Endothelial cell of umbilical vein (primary cell): ENCODE measurements around the gene SLITRK4. TPM values are rescaled to one million over a fixed set of nuclear protein-coding genes. Genes with fewer than 3 reads are reported as not detected.

Source experiments
- BruUV-seq: library from RNA; stranded (reverse); fragments of 400-500 nt; replicated peaks from 2 replicates; lab custom pipeline; 2021; lab: Mats Ljungman, UMichigan
- CTCF ChIA-PET: fragments of 300-600, 350-600 bp; sonication (Branson Sonifier 250); formaldehyde crosslinking; loops from one replicate; lab custom pipeline; 2021; ENCODE audit warnings: antibody characterized with exemption, inconsistent platforms; lab: Charles Lee
- POLR2A ChIA-PET: fragments of 300-600, 350-600 bp; sonication (Branson Sonifier 250); formaldehyde crosslinking; loops from one replicate; lab custom pipeline; 2021; ENCODE audit warnings: antibody characterized with exemption, inconsistent platforms; lab: Charles Lee
- DNase-seq: peaks from one replicate; pipeline ENCODE4 v3.0.0-alpha.2; 2011; ENCODE audit warnings: low read depth, low spot score
- FAIRE-seq: peaks from 2 replicates; lab custom pipeline; 2011; peaks lifted over from hg19 to GRCh38; lab: Jason Lieb, UNC
- H2AFZ ChIP-seq: 2 replicates; pipeline ENCODE4 v1.6.0; 2012; ENCODE audit warnings: low read depth, low read length, control low read depth, inconsistent platforms
- H3K27ac ChIP-seq: 2 replicates; pipeline ENCODE4 v1.5.1; 2011; ENCODE audit warnings: low read depth, mild to moderate bottlenecking, control low read depth, low read length, moderate library complexity; ENCODE audit not compliant: insufficient read depth
- H3K27me3 ChIP-seq, 2 experiments: 2 replicates each; pipeline versions ENCODE4 v1.6.0 to v1.6.1; 2011; ENCODE audit warnings: low read length in 2 of 2, mixed read lengths in 1 of 2; ENCODE audit not compliant: control insufficient read depth in 2 of 2, insufficient read depth in 2 of 2
- H3K36me3 ChIP-seq, 2 experiments: 2 replicates in 1 of 2; 3 replicates in 1 of 2; pipeline ENCODE4 v1.5.1; 2011; ENCODE audit warnings: low read length in 2 of 2, mild to moderate bottlenecking in 1 of 2, moderate library complexity in 1 of 2; ENCODE audit not compliant: control insufficient read depth in 2 of 2, insufficient read depth in 2 of 2; ENCODE audit errors: extremely low read depth in 1 of 2
- H3K4me1 ChIP-seq: 3 replicates; pipeline ENCODE4 v1.5.1; 2011; ENCODE audit warnings: mild to moderate bottlenecking, low read length; ENCODE audit not compliant: control insufficient read depth, insufficient read depth; ENCODE audit errors: extremely low read depth
- H3K4me2 ChIP-seq: 2 replicates; pipeline ENCODE4 v1.6.1; 2011; ENCODE audit warnings: low read length, control low read depth, mixed read lengths; ENCODE audit not compliant: insufficient read depth
- H3K4me3 ChIP-seq, 3 experiments: fragments of 200-600 bp in 1 of 3; sonication (generic), shearing (Covaris generic) in 1 of 3; replicated peaks in 1 of 3; 2 replicates each; pipeline ENCODE4 v1.5.1; 2011 to 2016; ENCODE audit warnings: control low read depth in 3 of 3, low read length in 3 of 3, mild to moderate bottlenecking in 2 of 3, inconsistent platforms in 1 of 3, low read depth in 1 of 3, moderate library complexity in 1 of 3; ENCODE audit not compliant: insufficient read depth in 1 of 3
- H3K79me2 ChIP-seq: 2 replicates; pipeline ENCODE4 v1.6.0; 2012; ENCODE audit warnings: low read length, inconsistent platforms; ENCODE audit not compliant: control insufficient read depth, insufficient read depth
- H3K9ac ChIP-seq: replicated peaks from 2 replicates; pipeline ENCODE3; 2011; ENCODE audit warnings: low read length, control low read depth; ENCODE audit not compliant: insufficient read depth; ENCODE audit errors: extremely low read depth
- H3K9me1 ChIP-seq: replicated peaks from 3 replicates; pipeline ENCODE4 v1.6.0; 2011; ENCODE audit warnings: mild to moderate bottlenecking, low read length; ENCODE audit not compliant: control insufficient read depth, insufficient read depth; ENCODE audit errors: extremely low read depth
- H3K9me3 ChIP-seq: replicated peaks from 2 replicates; pipeline ENCODE4 v1.5.1; 2012; ENCODE audit warnings: low read length, inconsistent platforms; ENCODE audit not compliant: control insufficient read depth, insufficient read depth
- H4K20me1 ChIP-seq: replicated peaks from 2 replicates; pipeline ENCODE3; 2011; ENCODE audit warnings: mild to moderate bottlenecking, low read length; ENCODE audit not compliant: control insufficient read depth, insufficient read depth; ENCODE audit errors: extremely low read depth
- JUN ChIP-seq: IDR thresholded peaks from 2 replicates; pipeline ENCODE4 v1.6.1; 2011; ENCODE audit warnings: borderline replicate concordance, low read depth; ENCODE audit not compliant: insufficient read length, insufficient read depth
- MYC ChIP-seq: IDR thresholded peaks from one replicate; pipeline ENCODE4 v1.6.1; 2011; ENCODE audit warnings: mild to moderate bottlenecking, low read depth, low read length
- POLR2AphosphoS5 ChIP-seq: IDR thresholded peaks from 2 replicates; pipeline ENCODE4 v1.6.1; 2012; ENCODE audit warnings: low read depth, mild to moderate bottlenecking, control low read depth, low read length, moderate library complexity; ENCODE audit not compliant: insufficient read depth
- dilution Hi-C: fragments of 300-500 bp; cut with MboI; formaldehyde crosslinking; loops from one replicate; pipeline ENCODE4 v1.15.0; 2019; ENCODE audit warnings: low sequenced_read_pairs; ENCODE audit not compliant: extremely low pct_ligation_motif_present
- intact Hi-C: fragments of 100-400 bp; cut with micrococcal nuclease; formaldehyde crosslinking; loops from one replicate; pipeline ENCODE4 v1.10.0; 2022
- polyA plus RNA-seq, 4 experiments: library from polyadenylated mRNA; depleted of rRNA in 3 of 4; stranded (reverse) in 3 of 4; unstranded in 1 of 4; fragments of >200 nt; gene quantifications; 2 replicates each; pipeline versions ENCODE4 v1.2.1 to v1.2.3, GENCODE V29; 2011 to 2012; ENCODE audit warnings: missing spikeins in 1 of 4
- total RNA-seq: library from RNA; stranded (reverse); gene quantifications from 2 replicates; pipeline ENCODE4 v1.2.3, GENCODE V29; 2021
- TF ChIP-seq, protein P1 (sequence below): IDR thresholded peaks from 2 replicates; pipeline ENCODE4 v1.6.1; 2011; ENCODE audit not compliant: insufficient read depth, insufficient read length

Gene SLITRK4
- total and polyA plus RNA-seq, 2 donors (not counting 3 experiments of a cell fraction or from before 2014, with no cell fraction given): 0.04 to 0.77 TPM

DNA sequence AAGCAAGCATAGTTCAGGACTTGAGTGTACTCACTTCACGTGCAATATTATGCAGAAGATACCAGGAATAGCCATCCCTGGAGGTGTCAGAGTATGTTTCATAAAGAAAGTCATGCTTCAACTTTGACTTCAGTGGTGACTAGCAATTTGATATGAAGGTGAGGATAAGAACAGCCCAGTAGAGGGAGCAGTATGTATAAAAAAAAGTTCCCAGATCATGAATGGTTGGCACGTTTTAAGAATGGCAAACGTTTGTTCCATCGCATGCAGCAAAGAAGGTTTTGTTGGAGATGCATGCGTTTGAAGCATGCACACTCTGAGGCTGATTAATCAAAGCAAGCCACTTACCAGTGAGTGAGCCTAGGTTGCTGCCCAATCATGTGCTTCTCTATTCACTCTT, 33.5 kb upstream of the SLITRK4 start:
- no peaks in the 10 kb centered on the region for H4K20me1 ChIP-seq
- ChIA-PET POLR2A (no interaction called here), CTCF (no interaction called here)
- H3K4me3 ChIP-seq: no peak overlapping the region
- TF ChIP-seq, protein P1, sequence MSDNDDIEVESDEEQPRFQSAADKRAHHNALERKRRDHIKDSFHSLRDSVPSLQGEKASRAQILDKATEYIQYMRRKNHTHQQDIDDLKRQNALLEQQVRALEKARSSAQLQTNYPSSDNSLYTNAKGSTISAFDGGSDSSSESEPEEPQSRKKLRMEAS: no peak
- H3K4me2 ChIP-seq: no peak overlapping the region
- no peaks in the 10 kb centered on the region for H3K9me3 ChIP-seq
- BruUV-seq: no TSS peak
- H3K36me3 ChIP-seq: no peaks in the 10 kb centered on the region
- DNase-seq (no peak), FAIRE-seq (no peak)
- intact Hi-C loops: loop anchor here (10.0 kb wide), 1 partner anchor 1525 kb away; no protein-coding TSS in a partner anchor
- dilution Hi-C loops: no loop called here
- H3K79me2 ChIP-seq: no peaks in the 10 kb centered on the region
- no peak overlapping the region for H3K9ac ChIP-seq
- H3K27me3 ChIP-seq: no peaks in the 10 kb centered on the region
- H3K9me1 ChIP-seq: no peaks in the 10 kb centered on the region
- H3K27ac ChIP-seq: no peak overlapping the region
- H2AFZ ChIP-seq: no peak overlapping the region
- no peaks in the 10 kb centered on the region for H3K4me1 ChIP-seq

DNA sequence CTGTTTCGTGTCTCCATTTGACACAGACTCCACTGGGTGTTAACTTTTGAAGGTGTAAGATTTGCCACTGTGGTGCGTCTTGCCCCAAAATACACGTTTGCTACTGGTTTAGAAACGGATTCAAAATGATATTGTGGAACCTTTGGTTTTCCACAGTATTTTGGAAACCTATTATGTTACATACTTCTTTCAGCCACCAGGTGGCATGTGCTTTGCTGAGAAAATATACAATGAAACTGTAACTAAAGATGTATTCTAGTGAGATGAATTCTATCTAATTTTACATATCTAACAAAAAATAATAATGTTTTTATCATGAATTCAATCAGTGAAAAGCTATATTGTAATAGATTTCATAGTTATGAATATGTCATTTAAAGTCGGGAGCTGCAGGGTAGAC, 28.4 kb upstream of the SLITRK4 start:
- Histone ChIP-seq H3K4me1 (no peaks in the 10 kb centered on the region), H3K9me3 (no peaks in the 10 kb centered on the region), H3K36me3 (no peaks in the 10 kb centered on the region), H3K27me3 (no peaks in the 10 kb centered on the region), H3K79me2 (no peaks in the 10 kb centered on the region), H3K9ac (no peak overlapping the region), H3K27ac (no peak overlapping the region), H3K4me3 (no peak overlapping the region), H3K9me1 (no peaks in the 10 kb centered on the region), H4K20me1 (no peaks in the 10 kb centered on the region), H2AFZ (no peak overlapping the region), H3K4me2 (no peak overlapping the region)
- ChIA-PET CTCF (no interaction called here), POLR2A (no interaction called here)
- dilution Hi-C loops: no loop called here
- TF ChIP-seq POLR2AphosphoS5 (no peak), JUN (no peak), MYC (no peak)
- BruUV-seq: no TSS peak
- FAIRE-seq (no peak), DNase-seq (no peak)
- intact Hi-C loops: loop anchor here (10.0 kb wide), 1 partner anchor 1530 kb away; no protein-coding TSS in a partner anchor
